T-helper 1 cell (primary cell): ENCODE measurements around the gene GBX1.

Experiments used
- DNase-seq, 5 donors: peaks; one replicate each; pipeline ENCODE4 v3.0.0-alpha.2; 2012 to 2020
- total RNA-seq, 4 donors: gene quantifications; one replicate each; lab custom pipeline; 2026; lab: John Stamatoyannopoulos, UW

The GBX1 gene
- total RNA-seq = 0 reads per million in 4 donors

DNA sequence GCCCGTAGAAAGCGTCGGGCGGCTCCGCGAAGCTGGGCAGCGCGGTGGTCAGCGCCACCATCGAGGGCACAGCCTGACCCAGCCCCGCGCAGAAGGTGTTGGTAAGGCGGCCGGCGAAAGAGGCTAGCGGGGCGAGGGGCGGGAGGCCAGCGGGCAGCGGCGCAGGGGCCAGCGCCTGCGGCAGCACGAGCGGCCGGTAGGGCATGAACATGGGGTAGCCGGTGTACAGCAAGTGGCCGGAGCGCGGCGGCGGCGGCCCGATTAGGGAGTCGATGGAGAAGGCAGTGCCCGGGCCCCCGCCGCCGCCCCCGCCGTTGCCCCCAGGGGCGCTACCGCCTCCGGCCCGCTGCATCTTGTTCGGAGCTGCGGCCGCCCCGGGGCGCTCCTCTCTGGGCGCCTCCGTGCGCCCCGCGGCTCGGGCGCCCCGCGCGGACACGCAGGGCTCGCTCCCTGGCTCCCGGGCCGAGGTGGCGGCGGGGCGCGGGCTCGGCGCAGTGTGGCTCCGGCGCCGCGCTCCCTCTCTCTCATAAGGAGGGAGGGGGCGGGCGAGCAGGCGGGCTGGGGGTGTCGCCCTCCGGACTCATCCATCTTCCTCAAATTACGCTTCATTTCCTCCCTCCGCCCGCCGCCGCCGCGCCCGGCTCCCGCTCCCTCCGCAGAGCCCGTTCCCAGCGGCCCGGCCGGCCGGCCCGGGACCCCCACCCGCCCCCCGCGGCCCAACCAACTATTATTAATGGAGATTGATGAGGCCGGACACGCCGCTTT lies at the start of gene GBX1:
Gene GBX1, minus strand, starts transcription at position 498 of the 765 bp plus-strand sequence. Its CDS starts 146 bp downstream, at position 352.
- DNase-seq = no peak

DNA sequence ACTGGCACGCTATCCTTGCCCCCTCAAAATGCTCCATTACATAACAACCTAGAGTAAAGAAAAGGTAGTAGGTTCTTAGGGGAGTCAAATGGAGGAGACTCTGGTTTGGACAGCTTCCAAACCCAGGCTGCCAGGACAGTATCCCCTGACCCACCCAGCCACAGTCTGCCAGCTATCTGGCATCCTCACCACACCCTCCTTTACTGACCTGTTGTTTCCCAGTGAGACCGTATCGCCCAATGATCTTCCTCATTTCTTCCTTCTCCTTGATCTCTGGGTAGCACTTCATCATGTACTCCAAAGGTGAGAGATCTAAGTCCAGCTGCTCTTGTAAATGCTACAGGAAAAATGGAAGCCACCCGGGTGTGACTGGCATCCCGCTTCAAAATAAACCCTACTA lies 47.9 kb upstream of the GBX1 start:
- DNase-seq = no peak

DNA sequence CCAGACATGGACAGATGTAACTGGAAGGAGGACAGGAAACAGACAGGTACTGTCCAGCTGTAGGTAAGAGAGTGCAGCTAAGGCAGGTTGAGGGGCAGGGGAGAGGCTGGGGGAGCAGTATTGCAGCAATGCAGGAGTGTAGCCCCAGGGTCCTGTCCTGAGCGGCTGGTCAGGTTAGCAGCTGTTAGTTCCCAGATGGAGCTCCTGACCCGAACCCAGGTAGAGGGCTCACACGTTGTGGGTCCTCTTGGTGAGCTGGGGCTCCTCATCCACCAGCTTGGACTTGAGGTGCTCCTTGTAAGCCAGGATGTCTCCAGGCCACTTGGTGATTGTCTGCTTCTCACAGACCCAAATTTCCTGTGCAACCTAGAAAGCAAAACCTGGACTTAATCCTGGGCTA lies 46.3 kb upstream of the GBX1 start:
- no peak for DNase-seq

DNA sequence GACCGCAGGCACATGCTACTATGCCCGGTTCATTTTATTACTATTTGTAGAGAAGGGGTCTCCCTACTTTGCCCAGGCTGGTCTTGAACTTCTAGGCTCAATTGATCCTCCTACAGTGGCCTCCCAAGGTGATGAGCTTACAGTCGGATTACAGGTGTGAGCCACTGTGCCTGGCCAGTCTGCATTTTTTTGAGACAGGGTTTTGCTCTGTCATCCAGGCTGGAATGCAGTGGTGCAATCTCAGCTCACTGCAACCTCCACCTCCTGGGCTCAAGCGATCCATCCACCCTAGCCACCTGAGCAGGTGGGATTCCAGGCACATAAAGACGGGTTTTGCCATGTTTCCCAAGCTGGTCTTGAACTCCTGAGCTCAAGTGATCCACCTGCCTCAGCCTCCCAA lies 45.1 kb upstream of the GBX1 start:
- no peak for DNase-seq

DNA sequence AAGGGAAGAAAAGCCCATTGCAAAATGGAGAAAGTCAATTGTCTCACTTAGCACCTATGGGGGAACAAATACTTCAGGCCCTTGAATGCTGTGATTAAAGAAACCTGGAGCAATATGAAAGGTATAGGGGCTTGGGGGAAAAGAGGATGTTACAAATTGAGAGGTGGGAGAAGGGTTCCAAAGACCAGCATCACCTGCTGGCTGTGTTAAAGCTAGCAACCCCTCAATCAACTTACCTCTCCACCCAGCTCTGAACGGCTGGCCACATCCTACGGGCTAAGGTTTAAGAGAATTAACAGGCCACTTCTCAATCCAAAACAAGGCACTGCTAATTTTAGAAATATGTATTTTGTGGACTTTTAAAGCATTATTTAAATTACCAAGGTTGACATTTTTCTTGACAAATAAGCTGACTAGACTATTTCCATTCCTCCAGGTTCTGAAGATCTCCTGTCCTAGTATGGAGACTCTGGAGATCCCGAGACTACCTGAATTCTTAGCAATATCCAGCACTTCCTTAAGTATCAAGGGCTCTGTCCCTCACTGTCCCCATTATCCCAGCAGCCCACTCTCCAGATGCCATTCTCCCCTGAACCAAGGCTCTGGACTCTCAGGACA lies 43.8 kb upstream of the GBX1 start:
- no peak for DNase-seq

DNA sequence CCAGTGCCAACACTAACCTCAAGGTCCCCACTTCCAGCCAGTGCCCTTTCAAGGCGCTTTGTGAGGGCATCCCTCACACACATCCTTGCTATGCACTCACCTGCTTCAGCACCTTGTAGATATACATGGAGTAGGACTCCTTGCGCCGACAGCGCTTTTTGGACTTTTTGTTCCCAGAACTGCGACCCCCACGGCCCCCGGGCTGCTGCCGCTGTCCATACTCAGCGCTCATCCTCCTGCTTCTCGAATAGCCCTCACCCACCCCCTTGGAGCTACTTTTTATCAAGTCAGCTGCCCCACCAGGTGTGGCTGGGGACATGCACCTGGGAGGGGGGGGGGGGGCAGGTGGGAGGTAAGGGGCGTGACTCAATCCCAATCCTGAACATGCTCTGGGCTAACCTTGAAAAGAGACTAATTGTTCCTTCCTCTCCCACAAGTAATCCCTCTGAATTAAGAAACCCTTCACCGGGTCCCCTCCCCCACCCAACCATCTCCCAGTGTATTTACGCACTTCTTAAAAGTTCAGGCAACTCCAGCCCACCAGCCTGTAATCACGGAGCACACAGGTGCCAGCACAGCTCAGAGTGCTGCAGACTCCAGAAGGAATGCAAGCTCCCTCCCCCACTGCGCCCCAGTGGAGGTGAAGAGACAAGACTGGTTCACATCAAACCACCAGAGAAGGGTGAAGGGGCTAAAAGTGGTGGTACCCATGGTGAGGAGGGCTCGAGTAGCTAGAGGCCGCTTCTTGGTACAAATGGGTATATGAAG lies 42.8 kb upstream of the GBX1 start, which contains the start of gene H2BK1:
Gene H2BK1, minus strand, starts transcription at position 402 of the 768 bp plus-strand sequence. Its CDS starts 170 bp downstream, at position 232.
- DNase-seq = no peak

DNA sequence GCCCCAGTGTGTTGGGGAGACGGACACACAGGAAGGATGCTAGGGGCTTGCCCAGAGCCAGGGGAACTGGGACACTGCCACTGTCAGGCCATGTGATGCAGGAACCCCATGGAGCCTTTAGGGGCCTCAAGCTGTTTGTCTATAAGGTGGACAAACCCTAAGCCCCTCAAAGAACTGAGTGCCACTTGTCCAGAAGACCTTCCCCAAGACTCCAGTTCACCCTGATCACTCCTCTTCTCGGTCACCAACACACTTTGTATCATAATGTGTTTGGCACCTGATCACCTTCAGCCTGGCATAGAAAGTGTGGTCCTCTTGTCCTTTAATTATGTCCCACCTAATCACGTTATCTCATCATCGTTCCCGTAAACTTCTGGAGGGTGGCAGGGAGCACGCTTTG lies 42.1 kb upstream of the GBX1 start:
- DNase-seq = no peak

DNA sequence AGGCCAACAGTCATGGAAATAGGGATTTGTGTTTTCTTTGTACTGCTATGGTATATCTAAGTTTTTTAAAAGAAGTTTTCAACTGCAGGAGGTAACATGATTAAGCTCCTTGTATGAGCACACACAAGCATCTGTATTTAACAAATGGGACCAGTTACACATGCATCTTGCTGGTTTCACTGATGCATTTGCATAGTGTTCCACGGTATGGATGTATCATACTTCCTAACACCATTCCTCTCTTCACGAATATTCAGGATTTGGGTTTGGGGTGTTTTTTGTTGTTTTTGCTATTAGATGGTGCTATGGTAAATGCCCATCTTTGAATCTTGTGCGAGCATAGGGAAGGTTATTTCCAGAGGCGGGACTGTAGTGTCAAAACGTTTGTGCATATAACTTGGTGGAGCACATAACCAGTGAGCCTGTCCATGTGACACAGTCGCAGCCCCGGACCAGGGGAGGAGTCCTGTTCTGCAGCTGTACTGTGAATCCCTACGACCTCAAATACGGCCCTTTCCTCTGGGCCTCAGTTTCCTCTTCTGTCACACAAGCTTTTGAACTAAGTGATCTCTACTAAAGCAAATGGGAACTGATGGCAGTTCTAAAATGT lies 40.9 kb upstream of the GBX1 start:
- no peak for DNase-seq

DNA sequence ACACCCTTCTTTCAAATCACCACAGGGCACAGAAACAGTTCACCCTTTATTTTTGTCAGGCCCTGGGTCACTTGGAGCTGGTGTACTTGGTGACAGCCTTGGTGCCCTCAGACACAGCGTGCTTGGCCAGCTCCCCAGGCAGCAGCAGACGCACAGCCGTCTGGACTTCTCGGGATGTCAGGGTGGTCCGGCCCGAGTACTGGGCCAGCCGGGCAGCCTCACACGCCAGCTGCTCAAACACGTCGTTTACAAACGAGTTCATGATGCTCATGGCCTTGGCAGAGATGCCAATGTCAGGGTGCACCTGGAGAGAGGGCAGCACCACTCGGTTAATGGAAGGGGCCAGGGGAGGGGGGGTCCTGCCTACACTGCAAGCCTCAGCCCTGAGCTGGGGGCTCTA lies 40.3 kb upstream of the GBX1 start:
- no peak for DNase-seq

DNA sequence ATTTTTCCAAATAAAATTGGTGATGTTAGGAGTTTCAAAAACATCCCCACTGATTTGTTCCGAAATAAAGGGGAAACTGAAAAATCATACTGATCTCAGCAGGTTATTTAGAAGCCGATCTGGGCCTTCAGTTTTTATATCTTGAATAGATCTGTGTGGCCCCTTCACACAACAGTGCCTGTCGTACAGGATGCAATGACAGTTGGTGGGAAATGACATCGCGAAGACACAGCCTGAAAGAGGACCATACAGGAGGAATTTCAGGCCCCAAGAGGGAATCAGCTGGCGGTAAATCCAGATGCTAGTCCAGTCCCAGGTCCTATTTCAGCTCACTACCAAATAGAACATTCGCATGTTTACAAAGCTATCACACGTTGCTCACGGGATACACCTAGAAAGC lies 39.8 kb upstream of the GBX1 start:
- DNase-seq = peak in 1 of 5 donors; percentile 28

DNA sequence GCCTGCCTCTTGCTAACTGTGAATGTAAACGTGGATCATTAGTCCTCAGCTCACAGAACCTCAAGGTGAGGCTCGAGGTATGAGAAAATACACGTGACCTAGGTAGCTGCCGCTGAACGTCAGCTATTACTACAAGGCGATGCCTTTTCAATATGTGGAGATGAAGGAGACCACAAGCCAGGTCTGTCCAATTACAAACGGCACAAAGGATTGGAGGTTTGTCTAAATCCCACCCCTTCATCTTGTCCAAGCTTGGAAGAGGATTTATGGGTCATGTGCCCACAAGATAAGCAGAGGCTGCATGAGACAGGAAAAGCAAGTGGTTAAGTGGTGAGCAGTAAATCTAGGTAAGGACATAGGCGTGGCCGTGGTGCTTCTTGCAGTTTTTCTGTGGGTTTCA lies 39.4 kb upstream of the GBX1 start:
- DNase-seq = peak in 3 of 5 donors; percentile 19 to 54 (median 28)

DNA sequence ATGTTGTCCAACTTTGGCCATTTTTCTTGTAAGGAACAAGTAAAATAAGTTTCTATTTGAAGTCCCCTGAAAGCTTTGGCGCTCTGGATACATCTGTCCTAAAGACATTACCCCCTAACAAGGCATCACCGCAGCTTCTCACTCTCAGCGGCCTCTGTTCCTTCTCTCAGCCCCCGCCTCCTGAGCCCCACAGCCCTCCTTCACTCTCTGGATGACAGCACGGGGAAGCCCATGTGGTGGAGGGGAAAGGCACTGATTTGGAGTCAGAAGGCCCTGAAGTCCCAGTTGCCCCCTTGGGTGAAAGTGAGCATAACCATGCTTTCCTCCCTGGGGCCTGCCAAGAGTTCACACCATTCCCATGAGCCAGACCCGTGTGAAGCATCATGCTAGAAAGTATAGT lies 38.2 kb upstream of the GBX1 start:
- DNase-seq = no peak

DNA sequence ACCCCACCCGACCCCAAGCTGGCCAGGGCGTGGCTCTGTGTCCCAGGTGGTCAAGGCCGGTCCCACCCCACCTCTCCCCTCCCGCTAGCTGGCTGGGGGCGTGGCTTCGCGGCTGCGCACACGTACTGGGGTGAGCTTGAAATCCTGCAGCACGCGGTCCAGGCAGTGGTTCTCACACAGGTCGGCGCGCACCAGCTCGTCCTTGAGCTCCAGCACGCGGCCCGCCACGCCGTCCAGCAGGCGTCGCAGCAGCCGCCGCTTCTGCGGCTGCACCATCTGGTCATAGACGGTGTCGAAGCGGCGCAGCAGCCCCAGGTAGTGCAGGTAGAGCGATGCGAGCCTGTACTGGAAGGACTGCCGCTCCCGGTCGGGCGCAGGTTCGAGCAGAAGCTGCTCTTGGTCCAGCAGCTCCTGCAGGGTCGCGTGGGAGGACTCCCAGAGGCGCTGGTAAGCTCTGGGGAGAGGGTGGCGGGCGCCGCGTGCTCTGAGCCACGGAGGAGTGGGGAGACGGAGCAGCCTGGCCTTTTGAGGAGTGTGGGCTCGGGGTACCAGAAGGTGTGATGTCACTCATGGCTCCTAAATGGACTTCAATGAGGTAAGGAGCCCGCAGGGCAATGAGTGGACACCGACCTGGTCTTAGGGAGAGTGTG lies 37.0 kb upstream of the GBX1 start:
- no peak for DNase-seq

DNA sequence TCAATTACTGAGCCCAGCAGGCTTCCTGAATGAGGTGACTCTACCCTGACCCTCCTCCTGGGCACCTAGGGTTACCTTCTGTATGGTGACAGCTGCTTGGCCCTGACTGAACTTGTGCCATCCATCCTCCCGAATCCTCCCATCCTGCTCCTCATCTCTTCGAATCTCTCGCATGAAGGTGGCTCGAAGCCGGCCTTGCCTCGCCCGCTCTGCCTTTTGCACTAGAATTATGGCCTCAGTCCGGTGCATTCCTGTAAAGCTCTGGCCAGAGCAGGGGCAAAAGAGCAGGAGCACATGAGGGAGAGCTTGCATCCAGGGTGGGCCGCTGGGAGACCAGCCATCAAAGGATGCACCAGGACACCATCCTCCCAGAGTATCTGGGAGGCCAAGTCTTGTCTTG lies 35.3 kb upstream of the GBX1 start:
- no peak for DNase-seq

DNA sequence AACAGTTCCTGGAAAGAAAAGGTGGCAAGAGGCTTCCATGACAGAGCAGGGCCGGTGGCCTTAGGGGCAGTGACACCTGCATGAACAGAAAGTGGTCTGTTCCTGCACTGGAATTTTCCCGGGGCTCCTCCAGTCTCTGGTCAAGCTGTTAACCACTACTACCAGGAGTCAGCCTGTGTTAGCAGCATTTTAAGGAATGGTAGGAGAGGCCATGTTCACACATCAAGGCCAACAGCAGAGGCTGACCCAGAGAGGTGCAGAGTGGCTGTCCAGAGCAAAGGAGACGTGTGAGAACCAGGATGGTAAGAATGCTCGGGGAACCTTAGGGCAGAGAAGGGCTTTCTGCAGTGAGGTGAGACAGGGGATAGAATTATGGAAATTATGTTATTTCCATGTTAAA lies 34.3 kb upstream of the GBX1 start:
- no peak for DNase-seq

DNA sequence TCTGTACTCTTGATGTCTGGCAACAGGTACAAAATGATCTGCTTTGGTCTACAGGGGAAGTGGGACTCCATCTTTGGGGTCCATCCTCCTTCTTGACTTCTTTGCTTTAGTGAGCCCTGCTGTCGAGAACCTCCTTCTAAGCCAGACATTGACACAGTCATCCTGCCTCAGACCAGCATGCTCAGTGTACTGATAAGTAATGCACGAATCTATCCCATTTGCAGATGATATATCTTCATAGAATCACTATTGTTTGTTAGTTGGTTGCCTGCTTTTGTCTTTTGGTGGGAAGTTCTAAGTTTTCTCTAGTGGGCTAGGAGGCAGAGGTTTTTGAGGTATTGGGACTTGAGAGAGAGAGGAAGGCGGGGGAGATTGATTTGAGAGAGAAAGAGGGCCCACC lies 33.9 kb upstream of the GBX1 start:
- DNase-seq = no peak

DNA sequence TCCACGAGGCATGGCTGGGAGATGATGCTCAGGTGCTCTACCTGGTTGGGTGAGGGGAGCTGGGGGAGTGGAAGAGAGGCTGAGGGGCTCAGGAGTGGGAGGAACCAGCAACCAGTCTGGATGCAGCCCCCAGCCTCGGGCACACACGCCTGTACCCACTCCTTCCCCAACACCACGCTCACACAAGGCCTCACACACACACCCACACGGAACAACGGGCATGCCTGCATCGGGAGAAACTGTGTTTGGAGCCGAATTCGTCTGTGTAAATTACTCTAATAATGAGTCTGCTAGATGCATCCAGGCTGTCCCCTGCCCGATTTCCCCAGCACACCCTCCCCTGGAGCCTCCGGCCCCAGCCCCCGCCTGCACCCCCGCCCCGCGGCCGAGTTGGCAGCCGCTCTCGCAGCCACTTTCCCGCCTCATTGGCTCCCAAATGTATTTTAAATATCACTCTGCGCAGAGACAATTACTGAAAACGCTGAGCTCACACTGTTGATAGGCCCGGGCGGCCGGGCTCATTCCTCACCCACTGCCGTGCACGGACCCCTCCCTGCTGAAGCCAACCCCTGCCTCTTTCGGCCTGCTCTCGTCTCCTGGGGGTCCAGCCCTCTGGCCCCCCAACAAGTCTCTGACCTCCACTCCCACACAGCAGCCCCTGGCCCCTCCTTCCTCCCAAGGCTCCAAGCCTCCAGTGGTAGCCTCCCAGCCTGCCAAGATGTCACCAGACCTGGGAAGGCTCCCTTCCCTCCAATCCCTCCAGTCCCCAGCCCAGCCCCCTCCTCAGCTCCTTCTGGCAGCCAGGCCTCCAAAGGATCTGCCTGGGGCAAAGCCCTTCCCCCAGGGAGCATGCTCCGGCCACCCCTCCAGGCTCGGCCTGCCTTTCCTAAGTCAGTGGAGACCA lies 31.7 kb upstream of the GBX1 start:
- DNase-seq = no peak

DNA sequence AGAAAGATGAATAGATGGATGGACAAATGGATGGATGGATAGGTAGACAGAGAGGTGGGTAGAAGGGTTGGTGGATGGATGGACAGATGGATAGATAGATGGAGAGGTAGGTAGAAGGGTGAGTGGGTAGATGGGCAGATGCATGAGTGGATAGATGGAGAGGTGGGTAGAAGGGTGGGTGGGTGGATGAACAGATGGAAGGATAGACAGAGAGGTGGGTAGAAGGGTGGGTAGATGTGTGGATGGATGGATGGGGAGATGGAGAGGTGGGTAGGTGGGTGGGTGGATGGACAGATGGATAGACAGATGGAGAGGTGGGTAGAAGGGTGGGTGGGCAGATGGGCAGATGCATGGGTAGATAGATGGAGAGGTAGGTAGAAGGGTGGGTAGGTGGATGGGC lies 30.4 kb upstream of the GBX1 start:
- no peak for DNase-seq

DNA sequence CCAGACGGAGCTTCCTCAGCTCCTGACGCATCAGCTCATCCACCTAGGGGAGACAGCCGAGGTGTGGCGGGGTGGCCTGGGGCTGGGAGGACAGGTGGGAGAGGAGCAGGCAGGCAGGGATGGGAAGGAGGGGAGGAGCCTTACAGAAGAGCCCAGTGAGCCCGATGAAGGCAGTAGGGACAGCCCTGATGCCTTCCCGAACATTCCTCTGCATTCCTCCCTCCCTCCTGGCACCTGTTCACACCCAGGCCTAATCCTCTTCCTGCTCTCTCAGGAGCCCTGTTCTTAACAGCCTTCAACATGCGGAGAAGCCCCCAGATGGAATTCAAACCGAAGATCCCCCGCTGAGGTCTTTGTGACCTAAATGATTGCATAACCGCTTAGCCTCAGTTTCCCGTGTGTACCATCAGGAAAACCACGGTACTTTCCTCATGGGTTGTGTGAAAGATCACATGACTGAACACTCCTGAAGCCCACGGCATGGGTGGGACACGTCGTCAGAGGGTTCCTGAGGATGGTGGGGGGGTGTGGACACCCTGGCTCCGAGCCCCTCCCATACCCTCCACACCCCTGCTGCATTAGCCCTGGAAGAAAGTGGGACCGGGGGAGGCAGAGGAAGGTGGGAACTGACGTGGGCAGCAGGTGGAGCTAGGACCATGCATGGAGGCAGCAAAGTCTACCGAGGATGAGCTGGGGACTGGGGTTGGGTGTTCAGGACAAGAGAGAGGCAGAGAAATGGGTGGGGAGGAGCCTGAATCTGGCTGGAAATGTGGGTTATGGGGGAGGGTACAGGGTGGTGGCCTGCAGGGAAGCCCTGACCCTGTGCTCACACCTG lies 28.3 kb upstream of the GBX1 start:
- DNase-seq = no peak

DNA sequence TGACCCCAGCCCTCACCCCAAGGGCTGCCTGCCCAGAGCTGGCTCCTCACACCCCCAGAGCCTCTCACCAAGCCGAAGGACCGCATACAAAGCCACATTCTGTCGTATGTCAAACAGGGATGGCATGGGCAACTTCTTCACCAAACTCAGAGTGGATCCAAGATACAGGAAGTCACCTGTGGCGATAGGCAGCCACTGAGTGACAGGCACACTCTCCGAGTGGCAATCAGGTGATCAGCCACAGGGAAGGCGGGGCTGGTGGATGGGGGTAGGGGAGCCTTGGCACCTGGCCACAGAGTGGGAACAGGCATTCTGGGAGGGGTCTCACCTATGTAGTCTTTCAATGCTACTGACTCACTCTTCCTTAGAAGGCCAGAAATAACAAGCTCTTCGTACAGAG lies 26.7 kb upstream of the GBX1 start:
- DNase-seq = no peak
